WTC11 (cell line): ENCODE data around the gene PCSK5. TPM values are rescaled to one million over a fixed set of nuclear protein-coding genes. Genes with fewer than 3 reads are reported as not detected.
A peak's percentile ranks its signal among the peaks of the same experiment; 100 is the strongest.

Source experiments
- ATAC-seq: fragments of 200-7000 bp; cut with Tn5 transposase; 2 replicates; pipeline ENCODE4 v1.10.0; 2021; ENCODE audit warnings: mild to moderate bottlenecking, moderate library complexity
- CTCF ChIA-PET: fragments of 300-600 bp; sonication (Branson Sonifier 250); formaldehyde crosslinking; loops from one replicate; lab custom pipeline; 2021; ENCODE audit warnings: antibody characterized with exemption; lab: Charles Lee
- POLR2A ChIA-PET: fragments of 350-600 bp; sonication (Branson Sonifier 250); formaldehyde crosslinking; loops from one replicate; lab custom pipeline; 2021; ENCODE audit warnings: antibody characterized with exemption; lab: Charles Lee
- DNase-seq: peaks from one replicate; pipeline ENCODE4 v3.0.0; 2021; ENCODE audit warnings: low spot score
- H3K27ac Mint-ChIP-seq: 2 replicates; pipeline ENCODE4 v1.8.0; 2021; ENCODE audit warnings: mixed read lengths
- H3K27me3 Mint-ChIP-seq: 2 replicates; pipeline ENCODE4 v1.8.0; 2021; ENCODE audit warnings: low read depth, mild to moderate bottlenecking, moderate library complexity, mixed read lengths
- H3K36me3 Mint-ChIP-seq: 2 replicates; pipeline ENCODE4 v1.8.0; 2021; ENCODE audit warnings: mixed read lengths
- H3K4me1 Mint-ChIP-seq: 2 replicates; pipeline ENCODE4 v1.8.0; 2022; ENCODE audit warnings: mixed read lengths
- H3K4me3 Mint-ChIP-seq: 2 replicates; pipeline ENCODE4 v1.8.0; 2021; ENCODE audit warnings: mild to moderate bottlenecking, moderate library complexity, mixed read lengths
- H3K9me3 Mint-ChIP-seq: 2 replicates; pipeline ENCODE4 v1.8.0; 2021; ENCODE audit warnings: mixed read lengths
- GABPB1 ChIP-seq: sonication (generic); formaldehyde crosslinking; IDR thresholded peaks from 2 replicates; pipeline ENCODE4 v1.8.1; 2023; ENCODE audit warnings: mild to moderate bottlenecking, missing genetic modification reagents
- GRHL2 ChIP-seq: fragments of 250-450 bp; sonication (Bioruptor Pico); IDR thresholded peaks from 2 replicates; pipeline ENCODE4 v1.8.0; 2022; ENCODE audit warnings: mild to moderate bottlenecking, moderate library complexity; ENCODE audit not compliant: insufficient replicate concordance, severe bottlenecking
- MYBL2 ChIP-seq: sonication (generic); formaldehyde crosslinking; IDR thresholded peaks from 2 replicates; pipeline ENCODE4 v1.8.1; 2023; ENCODE audit warnings: mild to moderate bottlenecking, moderate library complexity, missing genetic modification reagents
- NFYB ChIP-seq: sonication (generic); formaldehyde crosslinking; conservative IDR thresholded peaks from 2 replicates; pipeline ENCODE4 v1.8.0; 2022; ENCODE audit warnings: low read depth, missing genetic modification reagents
- NR1H2 ChIP-seq: sonication (generic); formaldehyde crosslinking; IDR thresholded peaks from 2 replicates; pipeline ENCODE4 v1.9.0; 2021; ENCODE audit warnings: mild to moderate bottlenecking, moderate library complexity, missing genetic modification reagents
- SMAD4 ChIP-seq: sonication (generic); formaldehyde crosslinking; IDR thresholded peaks from 2 replicates; pipeline ENCODE4 v1.8.0; 2022; ENCODE audit warnings: mild to moderate bottlenecking, missing genetic modification reagents
- SP1 ChIP-seq: sonication (generic); formaldehyde crosslinking; conservative IDR thresholded peaks from 2 replicates; pipeline ENCODE4 v1.8.1; 2022; ENCODE audit warnings: missing genetic modification reagents
- TP53 ChIP-seq: sonication (generic); formaldehyde crosslinking; IDR thresholded peaks from 2 replicates; pipeline ENCODE4 v1.8.1; 2023; ENCODE audit warnings: mild to moderate bottlenecking, missing genetic modification reagents
- ZNF121 ChIP-seq: sonication (generic); formaldehyde crosslinking; IDR thresholded peaks from 2 replicates; pipeline ENCODE4 v1.8.0; 2023; ENCODE audit warnings: missing genetic modification reagents
- ZNF219 ChIP-seq: sonication (generic); formaldehyde crosslinking; IDR thresholded peaks from 2 replicates; pipeline ENCODE4 v1.8.0; 2023; ENCODE audit warnings: missing genetic modification reagents, mild to moderate bottlenecking, borderline replicate concordance
- ZNF263 ChIP-seq: sonication (generic); formaldehyde crosslinking; IDR thresholded peaks from 2 replicates; pipeline ENCODE4 v1.8.1; 2022; ENCODE audit warnings: low read depth, mild to moderate bottlenecking, moderate library complexity, missing genetic modification reagents
- ZNF425 ChIP-seq: fragments of 250-450 bp; sonication (Bioruptor Pico); conservative IDR thresholded peaks from 2 replicates; pipeline ENCODE4 v1.9.0; 2021; ENCODE audit warnings: mild to moderate bottlenecking
- total RNA-seq: library from RNA; stranded (reverse); gene quantifications from 3 replicates; pipeline ENCODE4 v1.2.3, GENCODE V29; 2021
- TF ChIP-seq, protein P1 (sequence below): sonication (generic); formaldehyde crosslinking; IDR thresholded peaks from 2 replicates; pipeline ENCODE4 v1.8.1; 2022; ENCODE audit warnings: low read depth, missing genetic modification reagents, borderline replicate concordance
- TF ChIP-seq, protein P2 (sequence below): sonication (generic); formaldehyde crosslinking; IDR thresholded peaks from 2 replicates; pipeline ENCODE4 v1.8.0; 2022; ENCODE audit warnings: mild to moderate bottlenecking, missing genetic modification reagents
- TF ChIP-seq, protein P3 (sequence below): sonication (generic); formaldehyde crosslinking; IDR thresholded peaks from 2 replicates; pipeline ENCODE4 v1.8.0; 2022; ENCODE audit warnings: missing genetic modification reagents
- TF ChIP-seq, protein P4 (sequence below): fragments of 250-450 bp; sonication (Bioruptor Pico); IDR thresholded peaks from 2 replicates; pipeline ENCODE4 v1.9.0; 2021; ENCODE audit warnings: moderate library complexity, mild to moderate bottlenecking, inconsistent platforms, borderline replicate concordance
- TF ChIP-seq, protein P5 (sequence below): sonication (generic); formaldehyde crosslinking; IDR thresholded peaks from 2 replicates; pipeline ENCODE4 v1.8.1; 2023; ENCODE audit warnings: mild to moderate bottlenecking, missing genetic modification reagents, moderate library complexity

The PCSK5 gene
- total RNA-seq, 1 experiment from 2014 or later: 30.6 TPM

DNA sequence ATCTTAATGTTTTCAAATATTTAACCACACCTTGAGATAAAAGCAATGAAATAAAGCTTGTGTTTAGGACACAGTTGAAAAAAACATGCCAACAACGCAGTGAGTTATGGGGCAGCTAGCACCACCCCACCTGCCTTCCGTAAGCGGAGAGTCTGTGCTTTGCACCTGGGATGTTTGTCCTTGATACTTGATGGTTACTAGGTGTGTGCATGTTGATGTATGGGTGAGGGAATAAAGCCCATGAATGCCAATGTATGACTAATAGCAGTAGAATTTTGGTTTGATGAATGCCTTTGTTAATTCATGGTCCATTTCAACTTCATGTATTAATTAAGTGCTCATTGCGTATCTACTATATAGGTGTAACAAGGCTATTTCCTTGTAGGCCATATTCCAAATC lies 74.0 kb downstream of the PCSK5 start:
- peak; percentile 55; the same call in 1 of the 2 replicates for ATAC-seq
- H3K9me3 Mint-ChIP-seq: peaks cover 5% of the 10 kb centered on the region
- TF ChIP-seq MYBL2 (no peak), NR1H2 (CRISPR knock-in tag) (no peak), ZNF121 (CRISPR knock-in tag) (no peak), SMAD4 (no peak), NFYB (no peak), SP1 (CRISPR knock-in tag) (no peak)
- TF ChIP-seq, protein P1, sequence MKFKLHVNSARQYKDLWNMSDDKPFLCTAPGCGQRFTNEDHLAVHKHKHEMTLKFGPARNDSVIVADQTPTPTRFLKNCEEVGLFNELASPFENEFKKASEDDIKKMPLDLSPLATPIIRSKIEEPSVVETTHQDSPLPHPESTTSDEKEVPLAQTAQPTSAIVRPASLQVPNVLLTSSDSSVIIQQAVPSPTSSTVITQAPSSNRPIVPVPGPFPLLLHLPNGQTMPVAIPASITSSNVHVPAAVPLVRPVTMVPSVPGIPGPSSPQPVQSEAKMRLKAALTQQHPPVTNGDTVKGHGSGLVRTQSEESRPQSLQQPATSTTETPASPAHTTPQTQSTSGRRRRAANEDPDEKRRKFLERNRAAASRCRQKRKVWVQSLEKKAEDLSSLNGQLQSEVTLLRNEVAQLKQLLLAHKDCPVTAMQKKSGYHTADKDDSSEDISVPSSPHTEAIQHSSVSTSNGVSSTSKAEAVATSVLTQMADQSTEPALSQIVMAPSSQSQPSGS (CRISPR knock-in tag): no peak
- TF ChIP-seq, all 79 proteins: peak for 0
- Mint-ChIP-seq H3K27ac (no peak overlapping the region), H3K27me3 (no peaks in the 10 kb centered on the region), H3K4me1 (peaks cover 32% of the 10 kb centered on the region), H3K4me3 (no peak overlapping the region), H3K36me3 (no peaks in the 10 kb centered on the region)
- ChIA-PET CTCF (no interaction called here), POLR2A (no interaction called here)
- no peak for DNase-seq

GRCh38 chr9:75965231-75965630 lies 74.8 kb downstream of the PCSK5 start:
- Mint-ChIP-seq H3K27me3 (no peaks in the 10 kb centered on the region), H3K27ac (peak overlapping the region; percentile 64; the same call in 1 of the 2 replicates)
- CTCF ChIA-PET: no interaction called here

More at GRCh38 chr9:75965231-75965630, 74.8 kb downstream of the PCSK5 start:
- no peak for DNase-seq
- Mint-ChIP-seq H3K4me1 (peaks cover 24% of the 10 kb centered on the region), H3K9me3 (peaks cover 9% of the 10 kb centered on the region)
- no peak for ATAC-seq
- TF ChIP-seq, protein P2, sequence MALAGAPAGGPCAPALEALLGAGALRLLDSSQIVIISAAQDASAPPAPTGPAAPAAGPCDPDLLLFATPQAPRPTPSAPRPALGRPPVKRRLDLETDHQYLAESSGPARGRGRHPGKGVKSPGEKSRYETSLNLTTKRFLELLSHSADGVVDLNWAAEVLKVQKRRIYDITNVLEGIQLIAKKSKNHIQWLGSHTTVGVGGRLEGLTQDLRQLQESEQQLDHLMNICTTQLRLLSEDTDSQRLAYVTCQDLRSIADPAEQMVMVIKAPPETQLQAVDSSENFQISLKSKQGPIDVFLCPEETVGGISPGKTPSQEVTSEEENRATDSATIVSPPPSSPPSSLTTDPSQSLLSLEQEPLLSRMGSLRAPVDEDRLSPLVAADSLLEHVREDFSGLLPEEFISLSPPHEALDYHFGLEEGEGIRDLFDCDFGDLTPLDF: no peak
- TF ChIP-seq ZNF425 (no peak), GRHL2 (CRISPR knock-in tag) (no peak), ZNF121 (CRISPR knock-in tag) (no peak), ZNF219 (no peak), NFYB (no peak), GABPB1 (CRISPR knock-in tag) (no peak), ZNF263 (CRISPR knock-in tag) (no peak), TP53 (no peak)
- TF ChIP-seq, protein P3, sequence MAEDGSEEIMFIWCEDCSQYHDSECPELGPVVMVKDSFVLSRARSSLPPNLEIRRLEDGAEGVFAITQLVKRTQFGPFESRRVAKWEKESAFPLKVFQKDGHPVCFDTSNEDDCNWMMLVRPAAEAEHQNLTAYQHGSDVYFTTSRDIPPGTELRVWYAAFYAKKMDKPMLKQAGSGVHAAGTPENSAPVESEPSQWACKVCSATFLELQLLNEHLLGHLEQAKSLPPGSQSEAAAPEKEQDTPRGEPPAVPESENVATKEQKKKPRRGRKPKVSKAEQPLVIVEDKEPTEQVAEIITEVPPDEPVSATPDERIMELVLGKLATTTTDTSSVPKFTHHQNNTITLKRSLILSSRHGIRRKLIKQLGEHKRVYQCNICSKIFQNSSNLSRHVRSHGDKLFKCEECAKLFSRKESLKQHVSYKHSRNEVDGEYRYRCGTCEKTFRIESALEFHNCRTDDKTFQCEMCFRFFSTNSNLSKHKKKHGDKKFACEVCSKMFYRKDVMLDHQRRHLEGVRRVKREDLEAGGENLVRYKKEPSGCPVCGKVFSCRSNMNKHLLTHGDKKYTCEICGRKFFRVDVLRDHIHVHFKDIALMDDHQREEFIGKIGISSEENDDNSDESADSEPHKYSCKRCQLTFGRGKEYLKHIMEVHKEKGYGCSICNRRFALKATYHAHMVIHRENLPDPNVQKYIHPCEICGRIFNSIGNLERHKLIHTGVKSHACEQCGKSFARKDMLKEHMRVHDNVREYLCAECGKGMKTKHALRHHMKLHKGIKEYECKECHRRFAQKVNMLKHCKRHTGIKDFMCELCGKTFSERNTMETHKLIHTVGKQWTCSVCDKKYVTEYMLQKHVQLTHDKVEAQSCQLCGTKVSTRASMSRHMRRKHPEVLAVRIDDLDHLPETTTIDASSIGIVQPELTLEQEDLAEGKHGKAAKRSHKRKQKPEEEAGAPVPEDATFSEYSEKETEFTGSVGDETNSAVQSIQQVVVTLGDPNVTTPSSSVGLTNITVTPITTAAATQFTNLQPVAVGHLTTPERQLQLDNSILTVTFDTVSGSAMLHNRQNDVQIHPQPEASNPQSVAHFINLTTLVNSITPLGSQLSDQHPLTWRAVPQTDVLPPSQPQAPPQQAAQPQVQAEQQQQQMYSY (CRISPR knock-in tag): no peak
- TF ChIP-seq, protein P4, sequence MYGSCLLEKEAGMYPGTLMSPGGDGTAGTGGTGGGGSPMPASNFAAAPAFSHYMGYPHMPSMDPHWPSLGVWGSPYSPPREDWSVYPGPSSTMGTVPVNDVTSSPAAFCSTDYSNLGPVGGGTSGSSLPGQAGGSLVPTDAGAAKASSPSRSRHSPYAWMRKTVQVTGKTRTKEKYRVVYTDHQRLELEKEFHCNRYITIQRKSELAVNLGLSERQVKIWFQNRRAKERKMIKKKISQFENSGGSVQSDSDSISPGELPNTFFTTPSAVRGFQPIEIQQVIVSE (CRISPR knock-in tag): no peak
- TF ChIP-seq, protein P5, sequence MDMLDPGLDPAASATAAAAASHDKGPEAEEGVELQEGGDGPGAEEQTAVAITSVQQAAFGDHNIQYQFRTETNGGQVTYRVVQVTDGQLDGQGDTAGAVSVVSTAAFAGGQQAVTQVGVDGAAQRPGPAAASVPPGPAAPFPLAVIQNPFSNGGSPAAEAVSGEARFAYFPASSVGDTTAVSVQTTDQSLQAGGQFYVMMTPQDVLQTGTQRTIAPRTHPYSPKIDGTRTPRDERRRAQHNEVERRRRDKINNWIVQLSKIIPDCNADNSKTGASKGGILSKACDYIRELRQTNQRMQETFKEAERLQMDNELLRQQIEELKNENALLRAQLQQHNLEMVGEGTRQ: no peak
- TF ChIP-seq, all 79 proteins: peak for 0
- no peak overlapping the region for H3K4me3 Mint-ChIP-seq
- POLR2A ChIA-PET: no interaction called here
- H3K36me3 Mint-ChIP-seq: no peaks in the 10 kb centered on the region
